Measurements from ENCODE around the gene ZNF512B. TPM values are rescaled to one million over a fixed set of nuclear protein-coding genes. Genes with fewer than 3 reads are reported as not detected.
"Not testable (repeated sequence)": the region's sequence is repeated elsewhere in the genome, so short reads cannot be mapped to it uniquely, and the experiment has no call there.

The ZNF512B gene
- total RNA-seq, 1 donor from 2014 or later, result 32.2 TPM

DNA sequence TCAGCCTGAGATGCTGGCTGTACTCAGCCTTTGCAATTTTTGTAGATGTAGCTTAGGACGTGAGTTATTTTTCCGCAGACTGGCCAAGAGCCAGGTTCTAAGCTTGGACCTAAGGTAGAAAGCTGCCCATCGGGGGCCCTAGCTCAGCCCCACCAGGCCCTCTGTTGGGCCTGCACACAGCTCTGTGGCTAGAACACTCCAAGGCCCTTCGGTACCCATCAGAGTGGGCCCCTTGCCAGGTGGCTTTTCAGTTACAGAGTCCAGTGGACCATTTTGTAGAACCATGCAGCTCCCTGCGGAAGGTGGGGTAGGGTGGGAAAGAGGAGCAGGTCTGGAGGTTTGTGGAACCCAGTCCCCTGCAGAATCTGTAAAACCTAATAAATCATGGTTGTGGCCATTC is 36.1 kb downstream of the ZNF512B start:
- peaks cover 8% of the 10 kb centered on the region for H3K9me3 Mint-ChIP-seq (ENCODE audit: unreplicated experiment)
- H3K27me3 Mint-ChIP-seq (ENCODE audit: unreplicated experiment), result peaks cover 7% of the 10 kb centered on the region
- DNase-seq, result no peak
- no peak for TF ChIP-seq CTCF (IDR thresholded peaks at IDR 0.05; ENCODE audit: partially characterized antibody, unreplicated experiment)
- H3K4me3 Mint-ChIP-seq (ENCODE audit: unreplicated experiment), result no peak overlapping the region
- peaks cover 4% of the 10 kb centered on the region for H3K36me3 Mint-ChIP-seq (ENCODE audit: unreplicated experiment)
- H3K27ac Mint-ChIP-seq (ENCODE audit: unreplicated experiment), result no peak overlapping the region
- H3K4me1 Mint-ChIP-seq (ENCODE audit: low read depth, unreplicated experiment), result peaks cover 3% of the 10 kb centered on the region

DNA sequence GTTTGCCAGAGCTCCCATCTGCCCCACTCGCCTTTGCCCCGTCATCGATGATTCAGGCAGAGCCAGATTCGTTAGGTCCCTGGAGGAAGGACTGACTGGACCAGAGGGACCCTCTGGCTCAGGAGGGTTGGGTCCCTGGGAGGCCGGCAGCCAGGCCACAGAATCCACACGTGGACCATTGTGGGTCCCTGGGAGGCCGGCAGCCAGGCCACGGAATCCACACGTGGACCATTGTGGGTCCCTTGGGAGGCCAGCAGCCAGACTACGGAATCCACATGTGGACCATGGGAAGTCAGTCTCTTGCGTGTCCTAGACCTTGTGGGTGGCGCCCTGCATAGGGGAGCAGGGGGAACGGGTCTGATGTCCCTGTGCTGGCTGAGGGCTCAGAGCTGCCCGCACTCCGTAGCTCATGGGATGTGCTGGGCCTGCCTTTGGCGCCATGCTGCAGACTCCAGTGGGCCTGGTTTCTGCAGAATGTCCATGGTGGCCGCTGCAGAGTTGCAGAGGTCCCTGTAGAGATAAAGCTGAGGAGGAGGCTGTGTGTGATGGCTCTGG is 37.0 kb downstream of the ZNF512B start:
- H3K4me1 Mint-ChIP-seq (ENCODE audit: low read depth, unreplicated experiment), result peaks cover 3% of the 10 kb centered on the region
- no peak overlapping the region for H3K27ac Mint-ChIP-seq (ENCODE audit: unreplicated experiment)
- no peak overlapping the region for H3K4me3 Mint-ChIP-seq (ENCODE audit: unreplicated experiment)
- H3K36me3 Mint-ChIP-seq (ENCODE audit: unreplicated experiment), result peaks cover 4% of the 10 kb centered on the region
- H3K27me3 Mint-ChIP-seq (ENCODE audit: unreplicated experiment), result peaks cover 4% of the 10 kb centered on the region
- DNase-seq, result no peak
- H3K9me3 Mint-ChIP-seq (ENCODE audit: unreplicated experiment), result peaks cover 8% of the 10 kb centered on the region
- no peak for TF ChIP-seq CTCF (IDR thresholded peaks at IDR 0.05; ENCODE audit: partially characterized antibody, unreplicated experiment)

DNA sequence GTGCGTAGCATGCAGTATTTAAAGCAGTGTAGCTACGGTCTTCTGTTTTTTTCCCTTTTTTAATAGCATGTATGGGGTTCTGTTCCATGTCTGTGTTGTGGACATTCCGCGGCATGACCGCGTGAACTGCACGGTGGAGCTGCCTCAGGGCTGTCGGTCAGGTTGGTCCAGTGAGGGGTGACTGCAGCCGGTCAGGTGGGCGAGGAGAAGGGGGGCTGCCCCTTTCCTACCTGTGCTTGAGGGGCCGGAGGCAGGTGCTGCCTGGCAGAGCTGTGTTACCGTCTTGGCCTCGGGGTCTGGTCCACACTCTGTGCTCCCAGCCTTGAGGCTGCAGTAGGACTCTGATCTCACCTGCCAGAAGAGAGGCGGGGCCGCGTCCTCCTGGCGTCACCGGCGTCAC is 38.0 kb downstream of the ZNF512B start:
- Mint-ChIP-seq H3K36me3 (ENCODE audit: unreplicated experiment) (peaks cover 4% of the 10 kb centered on the region), H3K27me3 (ENCODE audit: unreplicated experiment) (peaks cover 4% of the 10 kb centered on the region), H3K9me3 (ENCODE audit: unreplicated experiment) (peaks cover 8% of the 10 kb centered on the region), H3K4me3 (ENCODE audit: unreplicated experiment) (no peak overlapping the region), H3K27ac (ENCODE audit: unreplicated experiment) (no peak overlapping the region), H3K4me1 (ENCODE audit: low read depth, unreplicated experiment) (peaks cover 1% of the 10 kb centered on the region)
- DNase-seq, result no peak
- no peak for TF ChIP-seq CTCF (IDR thresholded peaks at IDR 0.05; ENCODE audit: partially characterized antibody, unreplicated experiment)

GRCh38 chr20:63930971-63931553 is 38.7 kb downstream of the ZNF512B start:
- peaks cover 1% of the 10 kb centered on the region for H3K4me1 Mint-ChIP-seq (ENCODE audit: low read depth, unreplicated experiment)
- H3K4me3 Mint-ChIP-seq (ENCODE audit: unreplicated experiment), result no peak overlapping the region
- H3K27me3 Mint-ChIP-seq (ENCODE audit: unreplicated experiment), result peaks cover 4% of the 10 kb centered on the region
- TF ChIP-seq CTCF (IDR thresholded peaks at IDR 0.05; ENCODE audit: partially characterized antibody, unreplicated experiment), result no peak
- DNase-seq, result no peak
- H3K27ac Mint-ChIP-seq (ENCODE audit: unreplicated experiment), result peak overlapping the region; percentile 59
- peaks cover 4% of the 10 kb centered on the region for H3K36me3 Mint-ChIP-seq (ENCODE audit: unreplicated experiment)
- H3K9me3 Mint-ChIP-seq (ENCODE audit: unreplicated experiment), result peaks cover 8% of the 10 kb centered on the region

- not testable (repeated sequence) for H3K9me3 Mint-ChIP-seq (ENCODE audit: unreplicated experiment); H3K27ac Mint-ChIP-seq (ENCODE audit: unreplicated experiment); H3K36me3 Mint-ChIP-seq (ENCODE audit: unreplicated experiment); DNase-seq; H3K27me3 Mint-ChIP-seq (ENCODE audit: unreplicated experiment); H3K4me1 Mint-ChIP-seq (ENCODE audit: low read depth, unreplicated experiment); H3K4me3 Mint-ChIP-seq (ENCODE audit: unreplicated experiment)
Measured at GRCh38 chr20:63929473-63929883, 40.3 kb downstream of the ZNF512B start.

Measured in glutamatergic neuron (in vitro differentiated cells).